ENCODE data around the gene LGR4. TPM values are rescaled to one million over a fixed set of nuclear protein-coding genes. Genes with fewer than 3 reads are reported as not detected.

LGR4 gene
- total RNA-seq, 1 experiment from 2014 or later = 99.2 TPM

DNA sequence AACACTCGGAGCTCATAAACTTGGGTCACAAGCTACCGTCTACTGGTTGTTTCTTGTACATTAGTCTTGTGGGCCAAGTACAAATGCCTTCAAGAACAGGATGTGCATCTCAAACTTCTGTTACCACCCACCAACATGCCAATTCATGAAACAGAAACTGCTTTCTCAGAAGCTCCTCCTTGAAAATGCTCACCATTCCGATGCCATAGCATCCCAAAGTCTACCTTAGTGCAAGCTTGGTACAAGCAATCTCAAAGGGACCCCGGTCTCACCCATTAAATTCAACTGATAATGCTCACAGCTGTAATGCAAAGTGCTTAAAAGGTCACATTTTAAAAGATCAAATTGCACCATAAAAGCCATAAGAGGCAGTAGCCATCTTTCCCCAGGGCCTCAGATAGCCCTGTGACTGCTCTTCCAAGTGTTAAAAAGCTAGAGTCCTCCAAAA is 77.8 kb downstream of the LGR4 start:
- no peak overlapping the region for H3K56ac ChIP-seq (ENCODE audit: insufficient read length, low read depth, low read length)
- no peak for DNase-seq
- H3K27me3 ChIP-seq (ENCODE audit: insufficient read depth, low read length) = no peaks in the 10 kb centered on the region
- no peak overlapping the region for H2BK120ac ChIP-seq (ENCODE audit: low read depth, low read length, poor library complexity, severe bottlenecking)
- no peak overlapping the region for H3K4me2 ChIP-seq (ENCODE audit: insufficient read depth, insufficient read length, low read length)
- no peak overlapping the region for H3K9ac ChIP-seq (ENCODE audit: extremely low read depth, insufficient read length, low read length)
- H3K9me3 Mint-ChIP-seq = no peaks in the 10 kb centered on the region
- H3K27ac Mint-ChIP-seq = peak overlapping the region; percentile 29 to 84 (median 45); a peak in 5 of 7 replicates
- H3K14ac ChIP-seq (ENCODE audit: insufficient read depth, low read length) = no peak overlapping the region
- H2BK15ac ChIP-seq (ENCODE audit: low read depth, low read length) = no peak overlapping the region
- no CpG with 5 or more reads among the region's 4 CpGs for WGBS (ENCODE audit: extremely low coverage, insufficient read length, low lambda C conversion rate)
- H3K79me2 ChIP-seq (ENCODE audit: insufficient read depth, low read length) = no peaks in the 10 kb centered on the region; the same call in 1 of the 2 replicates
- no peak overlapping the region for H2AFZ ChIP-seq (ENCODE audit: low read length)
- peaks cover 2 to 20% (median 8%) of the 10 kb centered on the region in 3 experiments; a peak in 6 of 7 replicates for H3K36me3 Mint-ChIP-seq (ENCODE audit: insufficient read depth in 1 of 3, low read depth in 3 of 3)
- no peak overlapping the region for H3T11ph ChIP-seq (ENCODE audit: low read length)
- H3K4me1 Mint-ChIP-seq = peaks cover 70 to 87% of the 10 kb centered on the region in 2 experiments
- H3K27me3 Mint-ChIP-seq (ENCODE audit: low read depth) = no peaks in the 10 kb centered on the region
- no peak overlapping the region for H3K18ac ChIP-seq (ENCODE audit: insufficient read length, low read depth, low read length)
- H3K4me3 Mint-ChIP-seq = no peak overlapping the region
- no peaks in the 10 kb centered on the region for H3K23me2 ChIP-seq (ENCODE audit: insufficient read length, low read depth, low read length, poor library complexity, severe bottlenecking)
- H3K79me1 ChIP-seq (ENCODE audit: insufficient read depth, low read depth, low read length, poor library complexity, severe bottlenecking) = no peaks in the 10 kb centered on the region
- H2BK5ac ChIP-seq (ENCODE audit: insufficient read length, low read length) = no peak overlapping the region
- no peaks in the 10 kb centered on the region for H4K20me1 ChIP-seq (ENCODE audit: control insufficient read depth, insufficient read depth, insufficient read length)
- no peak overlapping the region for H2BK20ac ChIP-seq (ENCODE audit: low read depth, low read length, poor library complexity, severe bottlenecking)
- H4K91ac ChIP-seq (ENCODE audit: insufficient read length, low read depth, low read length) = no peak overlapping the region
- H3K4me1 ChIP-seq (ENCODE audit: insufficient read depth, low read length) = peaks cover 17% of the 10 kb centered on the region
- H3K23ac ChIP-seq (ENCODE audit: insufficient read length, low read depth, low read length) = no peak overlapping the region
- no peak overlapping the region for H4K5ac ChIP-seq (ENCODE audit: insufficient read length, low read depth, low read length)
- TF ChIP-seq, protein P1, sequence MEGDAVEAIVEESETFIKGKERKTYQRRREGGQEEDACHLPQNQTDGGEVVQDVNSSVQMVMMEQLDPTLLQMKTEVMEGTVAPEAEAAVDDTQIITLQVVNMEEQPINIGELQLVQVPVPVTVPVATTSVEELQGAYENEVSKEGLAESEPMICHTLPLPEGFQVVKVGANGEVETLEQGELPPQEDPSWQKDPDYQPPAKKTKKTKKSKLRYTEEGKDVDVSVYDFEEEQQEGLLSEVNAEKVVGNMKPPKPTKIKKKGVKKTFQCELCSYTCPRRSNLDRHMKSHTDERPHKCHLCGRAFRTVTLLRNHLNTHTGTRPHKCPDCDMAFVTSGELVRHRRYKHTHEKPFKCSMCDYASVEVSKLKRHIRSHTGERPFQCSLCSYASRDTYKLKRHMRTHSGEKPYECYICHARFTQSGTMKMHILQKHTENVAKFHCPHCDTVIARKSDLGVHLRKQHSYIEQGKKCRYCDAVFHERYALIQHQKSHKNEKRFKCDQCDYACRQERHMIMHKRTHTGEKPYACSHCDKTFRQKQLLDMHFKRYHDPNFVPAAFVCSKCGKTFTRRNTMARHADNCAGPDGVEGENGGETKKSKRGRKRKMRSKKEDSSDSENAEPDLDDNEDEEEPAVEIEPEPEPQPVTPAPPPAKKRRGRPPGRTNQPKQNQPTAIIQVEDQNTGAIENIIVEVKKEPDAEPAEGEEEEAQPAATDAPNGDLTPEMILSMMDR (conservative IDR thresholded peaks at IDR 0.05) = no peak
- no peaks in the 10 kb centered on the region for H3K9me3 ChIP-seq (ENCODE audit: control insufficient read depth, low read depth, low read length)
- H2AK5ac ChIP-seq (ENCODE audit: insufficient read length, low read length) = no peak overlapping the region
- H2BK12ac ChIP-seq (ENCODE audit: insufficient read length, low read depth, low read length) = no peak overlapping the region
- no peak overlapping the region for H3K27ac ChIP-seq (ENCODE audit: insufficient read length, low read depth, low read length)
- no peak overlapping the region for H3K4ac ChIP-seq (ENCODE audit: low read depth, low read length)
- H4K8ac ChIP-seq (replicated peaks; ENCODE audit: insufficient read length, low read depth, low read length) = no peak overlapping the region

Measured in H9 (cell line).